ENCODE measurements around the gene PNLIPRP1. TPM values are rescaled to one million over a fixed set of nuclear protein-coding genes. Genes with fewer than 3 reads are reported as not detected.

The PNLIPRP1 gene
- total and polyA plus RNA-seq, 2 of the 4 experiments (the other 2 are of a cell fraction), result not detected

- WGBS, 2 experiments (ENCODE audit: extremely low coverage in 2 of 2, insufficient read length in 1 of 2), result 57% methylated on average over 4 of the region's 8 CpGs; no CpG with 5 or more reads in 1 of the 2 experiments
- ATAC-seq (ENCODE audit: low read depth) (no peak), DNase-seq (no peak)
- Histone ChIP-seq H2AK9ac (replicated peaks; ENCODE audit: low read depth, low read length, poor library complexity) (no peak overlapping the region), H4K8ac (ENCODE audit: low read depth in 2 of 2, low read length in 2 of 2) (no peak overlapping the region), H3K18ac (ENCODE audit: low read depth, low read length) (no peak overlapping the region), H2BK15ac (ENCODE audit: low read depth, low read length) (no peak overlapping the region), H3K14ac (replicated peaks; ENCODE audit: low read depth, low read length) (no peak overlapping the region), H3K56ac (ENCODE audit: extremely low read depth, insufficient read depth, low read length) (no peak overlapping the region), H3K4me1 (ENCODE audit: control insufficient read depth, insufficient read depth, low read length) (no peaks in the 10 kb centered on the region; the same call in 1 of the 2 replicates), H2BK5ac (ENCODE audit: low read depth, low read length, poor library complexity, severe bottlenecking) (no peak overlapping the region), H3K9me1 (ENCODE audit: insufficient read depth, low read length) (no peaks in the 10 kb centered on the region), H2BK120ac (ENCODE audit: low read depth, low read length) (no peak overlapping the region), H3K23ac (ENCODE audit: low read depth, low read length) (no peak overlapping the region), H3K9ac (ENCODE audit: low read depth, low read length) (no peak overlapping the region), H3K4me2 (ENCODE audit: low read depth, low read length) (no peak overlapping the region), H4K91ac (ENCODE audit: insufficient read depth, low read depth, low read length) (no peak overlapping the region), H2AK5ac (ENCODE audit: low read depth, low read length) (no peak overlapping the region), H2AFZ (replicated peaks; ENCODE audit: low read length, poor library complexity) (no peak overlapping the region), H3K4me3 (ENCODE audit: insufficient read depth, low read depth, low read length) (no peak overlapping the region), H3K4ac (ENCODE audit: low read depth, low read length) (no peak overlapping the region), H3K79me1 (ENCODE audit: low read depth in 1 of 2, low read length in 2 of 2) (no peaks in the 10 kb centered on the region), H3K9me3 (ENCODE audit: control insufficient read depth, insufficient read depth, low read length) (no peaks in the 10 kb centered on the region), H2BK20ac (ENCODE audit: low read depth, low read length) (no peak overlapping the region), H4K20me1 (ENCODE audit: insufficient read depth, low read length) (no peaks in the 10 kb centered on the region), H4K5ac (ENCODE audit: low read depth, low read length) (no peak overlapping the region), H3K27ac (ENCODE audit: insufficient read depth, low read length) (no peak overlapping the region), H3K36me3 (ENCODE audit: control insufficient read depth, insufficient read depth, low read length) (no peaks in the 10 kb centered on the region), H3K27me3 (ENCODE audit: control insufficient read depth, insufficient read depth, low read length) (peaks cover 6% of the 10 kb centered on the region; the same call in 1 of the 2 replicates)
- in situ Hi-C loops (cut with MboI; ENCODE audit: low sequenced_read_pairs) (no loop called here), dilution Hi-C loops (cut with HindIII; ENCODE audit: low sequenced_read_pairs, unreplicated experiment) (no loop called here), intact Hi-C loops (cut with micrococcal nuclease) (no loop called here)
- TF ChIP-seq NFE2L2 (IDR thresholded peaks at IDR 0.05; ENCODE audit: low read depth, low read length), result no peak
- no peak for TF ChIP-seq MXI1 (IDR thresholded peaks at IDR 0.05; ENCODE audit: borderline replicate concordance, low read depth, low read length)
- no peak for TF ChIP-seq SMC3 (IDR thresholded peaks at IDR 0.05; ENCODE audit: low read depth, low read length)
- no peak for TF ChIP-seq MAZ (IDR thresholded peaks at IDR 0.05; ENCODE audit: borderline replicate concordance, low read depth, low read length)
- TF ChIP-seq CTCF (conservative IDR thresholded peaks at IDR 0.05; ENCODE audit: low read depth, low read length), result no peak
- TF ChIP-seq CEBPB (IDR thresholded peaks at IDR 0.05; ENCODE audit: low read depth, low read length), result no peak
- TF ChIP-seq RAD21 (IDR thresholded peaks at IDR 0.05; ENCODE audit: low read length), result no peak
- POLR2A ChIA-PET (ENCODE audit: unreplicated experiment), result no interaction called here
- CTCF ChIA-PET, result no interaction called here
- no TSS peak for BruUV-seq (replicated peaks)
Measured at GRCh38 chr10:116612107-116612769, 21.5 kb downstream of the PNLIPRP1 start.

Measured in IMR-90 (cell line).